ENCODE results near the gene BABAM1. TPM values are rescaled to one million over a fixed set of nuclear protein-coding genes. Genes with fewer than 3 reads are reported as not detected.

The BABAM1 gene
- total and polyA plus RNA-seq, 9 of the 15 experiments (the other 6 are each of a cell fraction or from before 2014, with no cell fraction given), result 14.7 to 160 (median 113) TPM

DNA sequence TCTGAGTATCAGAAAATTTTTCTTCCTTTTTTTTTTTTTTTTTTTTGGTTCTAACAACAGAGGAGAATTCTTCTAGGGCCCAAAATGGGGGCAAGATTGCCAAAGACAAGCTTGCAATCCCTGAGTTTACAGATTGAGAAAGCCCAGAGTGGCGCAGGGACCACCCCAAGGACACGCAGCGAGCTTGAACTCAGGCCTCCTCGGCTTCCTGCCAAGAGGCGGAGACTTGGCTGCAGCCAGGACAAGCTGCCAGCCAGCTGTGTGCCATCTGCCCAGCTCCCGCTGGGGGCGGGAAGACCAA is 37.9 kb downstream of the BABAM1 start:
- Histone ChIP-seq H3K79me2 (ENCODE audit: control insufficient read depth, insufficient read depth, low read length) (peaks cover 40% of the 10 kb centered on the region), H3K36me3 (ENCODE audit: control insufficient read depth, insufficient read depth, low read length) (peaks cover 13% of the 10 kb centered on the region), H4K20me1 (replicated peaks; ENCODE audit: control insufficient read depth, insufficient read depth, low read length) (0 out of 2 replicates have a peak, but pooled peaks cover 3% of the 10 kb centered on the region), H2AFZ (ENCODE audit: low read depth, low read length) (peak overlapping the region; percentile 88), H3K9me1 (ENCODE audit: control insufficient read depth, insufficient read depth, low read length) (no peaks in the 10 kb centered on the region), H3K4me1 (replicated peaks in 1 of 2; ENCODE audit: control insufficient read depth in 2 of 2, insufficient read depth in 2 of 2, low read length in 2 of 2) (peaks cover 26 to 72% of the 10 kb centered on the region in 2 experiments; a peak in 4 of 5 replicates), H3K27me3 (ENCODE audit: control insufficient read depth in 2 of 2, insufficient read depth in 2 of 2, low read length in 2 of 2) (no peaks in the 10 kb centered on the region), H3K4me2 (ENCODE audit: insufficient read depth, low read length) (peak overlapping the region; percentile 94), H3K9ac (ENCODE audit: insufficient read depth in 1 of 2, low read depth in 2 of 2, low read length in 2 of 2) (peak overlapping the region; percentile 20 to 93; a peak in 3 of 4 replicates), H3K9me3 (replicated peaks; ENCODE audit: control insufficient read depth, insufficient read depth, low read depth, low read length) (no peaks in the 10 kb centered on the region), H3K4me3 (peak overlapping the region; percentile 58), H3K27ac (ENCODE audit: extremely low read depth, low read depth, low read length) (no peak overlapping the region)
- 11% methylated on average over 7 of the region's 7 CpGs for WGBS (ENCODE audit: insufficient coverage, low coverage, missing lambda C conversion rate)
- BruUV-seq (replicated peaks), result no TSS peak
- no peak for DNase-seq (ENCODE audit: extremely low read depth in 1 of 4, low spot score in 3 of 4)
- in situ Hi-C loops (cut with MboI) (no loop called here), intact Hi-C loops (cut with micrococcal nuclease) (loop anchor here (1.0 kb wide), 1 partner anchor 11 kb away; no protein-coding TSS in a partner anchor)
- ChIA-PET POLR2A (interaction anchor here (0.6 to 1.1 kb wide), 5 partner anchors 11 to 1655 kb away, joined by 3 to 7 read pairs (median 3); partner anchors contain the start of gene BABAM1), CTCF (ENCODE audit: low intra/inter-chr PET ratio) (interaction anchor here (0.8 to 1.1 kb wide), 2 partner anchors 29 to 86 kb away, joined by 3 read pairs; partner anchors contain the start of gene ANO8)
- FAIRE-seq, result no peak
- ATAC-seq, result no peak
- TF ChIP-seq, protein P1, sequence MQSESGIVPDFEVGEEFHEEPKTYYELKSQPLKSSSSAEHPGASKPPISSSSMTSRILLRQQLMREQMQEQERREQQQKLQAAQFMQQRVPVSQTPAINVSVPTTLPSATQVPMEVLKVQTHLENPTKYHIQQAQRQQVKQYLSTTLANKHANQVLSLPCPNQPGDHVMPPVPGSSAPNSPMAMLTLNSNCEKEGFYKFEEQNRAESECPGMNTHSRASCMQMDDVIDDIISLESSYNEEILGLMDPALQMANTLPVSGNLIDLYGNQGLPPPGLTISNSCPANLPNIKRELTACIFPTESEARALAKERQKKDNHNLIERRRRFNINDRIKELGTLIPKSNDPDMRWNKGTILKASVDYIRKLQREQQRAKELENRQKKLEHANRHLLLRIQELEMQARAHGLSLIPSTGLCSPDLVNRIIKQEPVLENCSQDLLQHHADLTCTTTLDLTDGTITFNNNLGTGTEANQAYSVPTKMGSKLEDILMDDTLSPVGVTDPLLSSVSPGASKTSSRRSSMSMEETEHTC (IDR thresholded peaks at IDR 0.05), result no peak
- TF ChIP-seq ZNF766 (CRISPR knock-in tag; conservative IDR thresholded peaks at IDR 0.05) (0 out of 2 replicates have a peak, but pooled peaks have one; percentile 65), BCOR (IDR thresholded peaks at IDR 0.05) (peak; percentile 76; the same call in 1 of the 2 replicates), FOXM1 (IDR thresholded peaks at IDR 0.05; ENCODE audit: low read depth) (no peak), FOXM1 (CRISPR knock-in tag; IDR thresholded peaks at IDR 0.05; ENCODE audit: low read depth) (0 out of 2 replicates have a peak, but pooled peaks have one; percentile 9), ADNP (tag; IDR thresholded peaks at IDR 0.05) (0 out of 2 replicates have a peak, but pooled peaks have one; percentile 44), GATAD2A (IDR thresholded peaks at IDR 0.05) (0 out of 2 replicates have a peak, but pooled peaks have one; percentile 42), ZFP36 (IDR thresholded peaks at IDR 0.05; ENCODE audit: low read depth, low read length, partially characterized antibody) (peak; percentile 52), NR4A1 (CRISPR knock-in tag; IDR thresholded peaks at IDR 0.05) (no peak), NR4A1 (tag; IDR thresholded peaks at IDR 0.05) (0 out of 2 replicates have a peak, but pooled peaks have one; percentile 15), SNRNP70 (optimal IDR thresholded peaks at IDR 0.05; ENCODE audit: low read depth, low read length) (no peak), KDM1A (IDR thresholded peaks at IDR 0.05) (0 out of 4 replicates have a peak, but pooled peaks of 1 of the 2 experiments have one; percentile 32), NFIC (IDR thresholded peaks at IDR 0.05) (peak; percentile 88)
- TF ChIP-seq, protein P2, sequence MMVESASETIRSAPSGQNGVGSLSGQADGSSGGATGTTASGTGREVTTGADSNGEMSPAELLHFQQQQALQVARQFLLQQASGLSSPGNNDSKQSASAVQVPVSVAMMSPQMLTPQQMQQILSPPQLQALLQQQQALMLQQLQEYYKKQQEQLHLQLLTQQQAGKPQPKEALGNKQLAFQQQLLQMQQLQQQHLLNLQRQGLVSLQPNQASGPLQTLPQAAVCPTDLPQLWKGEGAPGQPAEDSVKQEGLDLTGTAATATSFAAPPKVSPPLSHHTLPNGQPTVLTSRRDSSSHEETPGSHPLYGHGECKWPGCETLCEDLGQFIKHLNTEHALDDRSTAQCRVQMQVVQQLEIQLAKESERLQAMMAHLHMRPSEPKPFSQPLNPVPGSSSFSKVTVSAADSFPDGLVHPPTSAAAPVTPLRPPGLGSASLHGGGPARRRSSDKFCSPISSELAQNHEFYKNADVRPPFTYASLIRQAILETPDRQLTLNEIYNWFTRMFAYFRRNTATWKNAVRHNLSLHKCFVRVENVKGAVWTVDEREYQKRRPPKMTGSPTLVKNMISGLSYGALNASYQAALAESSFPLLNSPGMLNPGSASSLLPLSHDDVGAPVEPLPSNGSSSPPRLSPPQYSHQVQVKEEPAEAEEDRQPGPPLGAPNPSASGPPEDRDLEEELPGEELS (CRISPR knock-in tag; IDR thresholded peaks at IDR 0.05; ENCODE audit: borderline replicate concordance), result 0 out of 2 replicates have a peak, but pooled peaks have one; percentile 77
- TF ChIP-seq, protein P3, sequence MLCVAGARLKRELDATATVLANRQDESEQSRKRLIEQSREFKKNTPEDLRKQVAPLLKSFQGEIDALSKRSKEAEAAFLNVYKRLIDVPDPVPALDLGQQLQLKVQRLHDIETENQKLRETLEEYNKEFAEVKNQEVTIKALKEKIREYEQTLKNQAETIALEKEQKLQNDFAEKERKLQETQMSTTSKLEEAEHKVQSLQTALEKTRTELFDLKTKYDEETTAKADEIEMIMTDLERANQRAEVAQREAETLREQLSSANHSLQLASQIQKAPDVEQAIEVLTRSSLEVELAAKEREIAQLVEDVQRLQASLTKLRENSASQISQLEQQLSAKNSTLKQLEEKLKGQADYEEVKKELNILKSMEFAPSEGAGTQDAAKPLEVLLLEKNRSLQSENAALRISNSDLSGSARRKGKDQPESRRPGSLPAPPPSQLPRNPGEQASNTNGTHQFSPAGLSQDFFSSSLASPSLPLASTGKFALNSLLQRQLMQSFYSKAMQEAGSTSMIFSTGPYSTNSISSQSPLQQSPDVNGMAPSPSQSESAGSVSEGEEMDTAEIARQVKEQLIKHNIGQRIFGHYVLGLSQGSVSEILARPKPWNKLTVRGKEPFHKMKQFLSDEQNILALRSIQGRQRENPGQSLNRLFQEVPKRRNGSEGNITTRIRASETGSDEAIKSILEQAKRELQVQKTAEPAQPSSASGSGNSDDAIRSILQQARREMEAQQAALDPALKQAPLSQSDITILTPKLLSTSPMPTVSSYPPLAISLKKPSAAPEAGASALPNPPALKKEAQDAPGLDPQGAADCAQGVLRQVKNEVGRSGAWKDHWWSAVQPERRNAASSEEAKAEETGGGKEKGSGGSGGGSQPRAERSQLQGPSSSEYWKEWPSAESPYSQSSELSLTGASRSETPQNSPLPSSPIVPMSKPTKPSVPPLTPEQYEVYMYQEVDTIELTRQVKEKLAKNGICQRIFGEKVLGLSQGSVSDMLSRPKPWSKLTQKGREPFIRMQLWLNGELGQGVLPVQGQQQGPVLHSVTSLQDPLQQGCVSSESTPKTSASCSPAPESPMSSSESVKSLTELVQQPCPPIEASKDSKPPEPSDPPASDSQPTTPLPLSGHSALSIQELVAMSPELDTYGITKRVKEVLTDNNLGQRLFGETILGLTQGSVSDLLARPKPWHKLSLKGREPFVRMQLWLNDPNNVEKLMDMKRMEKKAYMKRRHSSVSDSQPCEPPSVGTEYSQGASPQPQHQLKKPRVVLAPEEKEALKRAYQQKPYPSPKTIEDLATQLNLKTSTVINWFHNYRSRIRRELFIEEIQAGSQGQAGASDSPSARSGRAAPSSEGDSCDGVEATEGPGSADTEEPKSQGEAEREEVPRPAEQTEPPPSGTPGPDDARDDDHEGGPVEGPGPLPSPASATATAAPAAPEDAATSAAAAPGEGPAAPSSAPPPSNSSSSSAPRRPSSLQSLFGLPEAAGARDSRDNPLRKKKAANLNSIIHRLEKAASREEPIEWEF (CRISPR knock-in tag; IDR thresholded peaks at IDR 0.05), result peak; percentile 70; the same call in 1 of the 2 replicates

All from K562 (cell line).